Spleen (tissue), 11 donors: Measurements from ENCODE around the gene MAPK6. TPM values are rescaled to one million over a fixed set of nuclear protein-coding genes. Genes with fewer than 3 reads are reported as not detected.

Experiments
- DNase-seq: peaks from one replicate; pipeline ENCODE4 v3.0.0-alpha.2; 2020
- H3K27ac ChIP-seq, 8 donors: fragments of 200-600 bp; sonication (generic) in 7 of 8; 1 replicate in 4 of 8; 2 replicates in 4 of 8; pipeline versions ENCODE4 v1.5.0 to v1.8.0; 2016 to 2021; ENCODE audit warnings: inconsistent platforms in 4 of 8, mild to moderate bottlenecking in 4 of 8, moderate library complexity in 1 of 8
- H3K27me3 ChIP-seq, 7 donors: fragments of 200-600 bp; sonication (generic) in 6 of 7; replicated peaks in 1 of 7; 1 replicate in 4 of 7; 2 replicates in 3 of 7; pipeline versions ENCODE4 v1.5.0 to v1.8.0; 2016 to 2021; ENCODE audit warnings: inconsistent platforms in 3 of 7, mild to moderate bottlenecking in 1 of 7
- H3K36me3 ChIP-seq, 6 donors: fragments of 200-600 bp; sonication (generic) in 5 of 6; 1 replicate in 4 of 6; 2 replicates in 2 of 6; pipeline versions ENCODE4 v1.5.0 to v1.8.0; 2016 to 2021; ENCODE audit warnings: inconsistent platforms in 2 of 6
- H3K4me1 ChIP-seq, 6 donors: fragments of 200-600 bp; sonication (generic) in 5 of 6; 1 replicate in 3 of 6; 2 replicates in 3 of 6; pipeline versions ENCODE4 v1.5.0 to v1.8.0; 2016 to 2021; ENCODE audit warnings: inconsistent platforms in 3 of 6
- H3K4me3 ChIP-seq, 8 donors: fragments of 200-600 bp; sonication (generic) in 7 of 8; 1 replicate in 4 of 8; 2 replicates in 4 of 8; pipeline versions ENCODE4 v1.5.0 to v1.8.0; 2016 to 2021; ENCODE audit warnings: inconsistent platforms in 4 of 8, mild to moderate bottlenecking in 4 of 8, moderate library complexity in 2 of 8
- H3K9me3 ChIP-seq, 8 donors: fragments of 200-600 bp; sonication (generic) in 7 of 8; 1 replicate in 4 of 8; 2 replicates in 4 of 8; pipeline versions ENCODE4 v1.5.0 to v1.8.0; 2016 to 2021; ENCODE audit warnings: inconsistent platforms in 4 of 8
- CTCF ChIP-seq, 11 experiments: fragments of 200-600 bp in 7 of 11; fragments of 450-650 bp in 4 of 11; sonication (generic) in 4 of 11; IDR thresholded peaks in 8 of 11; conservative IDR thresholded peaks in 3 of 11; 1 replicate in 7 of 11; 2 replicates in 4 of 11; pipeline versions ENCODE4 v1.4.0 to v1.8.0; 2016 to 2021; ENCODE audit warnings: antibody characterized with exemption in 11 of 11, inconsistent platforms in 4 of 11, mild to moderate bottlenecking in 1 of 11
- POLR2A ChIP-seq, 3 donors: fragments of 450-650 bp; IDR thresholded peaks; one replicate each; pipeline ENCODE4 v1.5.1; 2017; ENCODE audit warnings: antibody characterized with exemption in 3 of 3, mild to moderate bottlenecking in 1 of 3
- POLR2AphosphoS5 ChIP-seq, 3 donors: sonication (generic); formaldehyde crosslinking; IDR thresholded peaks; one replicate each; pipeline ENCODE4 v1.5.1; 2017; ENCODE audit warnings: antibody characterized with exemption in 3 of 3
- WGBS, 5 donors: extraction: QIAGEN DNeasy Blood & Tissue Kit in 3 of 5; methylation state at CpG; one replicate each; pipeline versions ENCODE4 v1.1.5 to v1.1.7; 2013 to 2018; 5-methylcytosine and 5-hydroxymethylcytosine counted together
- intact Hi-C: fragments of 100-400 bp; cut with DNase I; formaldehyde crosslinking; loops from one replicate; pipeline ENCODE4 v1.15.0; 2023; ENCODE audit warnings: low total_unique reads
- polyA plus RNA-seq, 3 donors: library from polyadenylated mRNA; stranded (reverse); fragments of 200-250 nt; gene quantifications; one replicate each; pipeline ENCODE4 v1.2.1, GENCODE V29; 2013
- total RNA-seq, 7 donors: library from RNA; depleted of rRNA in 3 of 7; stranded (reverse); fragments of >200 nt in 3 of 7; fragmentation: NEBNext Ultra II Directional in 4 of 7; extraction: Animal tissue kit (Norgen Biotek cat#: 25700) in 4 of 7; gene quantifications; one replicate each; pipeline versions ENCODE4 v1.1.0 to v1.2.1, GENCODE V29; 2016 to 2021
- donor health status: healthy with polysubstance abuse.
- donor health status: DM: no; HTN: no; CAD: no; lungs with moderate emphysema.
- donor health status: DM: no; HTN: no; CAD: no.
- donor health status: Bipolar disorder and iron deficiency.
- donor health status: healthy.
- donor health status: DM: no; HTN: no; CAD: no.
- donor health status: DM: yes; HTN: yes; CAD: no.

MAPK6 gene
- total and polyA plus RNA-seq, 10 donors = 3.9 to 28.3 (median 20.7) TPM

- Histone ChIP-seq H3K9me3 (no peaks in the 10 kb centered on the region), H3K4me3 (no peak overlapping the region), H3K27me3 (no peaks in the 10 kb centered on the region), H3K4me1 (peaks cover 0 to 33% (median 16%) of the 10 kb centered on the region in 6 donors), H3K36me3 (no peaks in the 10 kb centered on the region), H3K27ac (no peak overlapping the region)
- no peak for DNase-seq
- TF ChIP-seq CTCF (IDR thresholded peaks at IDR 0.05 in 8 of 11, conservative IDR thresholded peaks at IDR 0.05 in 3 of 11) (no peak), POLR2A (IDR thresholded peaks at IDR 0.05) (no peak), POLR2AphosphoS5 (IDR thresholded peaks at IDR 0.05) (no peak)
- intact Hi-C loops = no loop called here
These were observed 78.2 kb downstream of the MAPK6 start for GRCh38 chr15:52097180-52097579.

- H3K27ac ChIP-seq = no peak overlapping the region
- no peak overlapping the region for H3K4me3 ChIP-seq
- no peaks in the 10 kb centered on the region for H3K27me3 ChIP-seq
- no peaks in the 10 kb centered on the region for H3K36me3 ChIP-seq
- TF ChIP-seq POLR2AphosphoS5 (IDR thresholded peaks at IDR 0.05) (no peak), POLR2A (IDR thresholded peaks at IDR 0.05) (no peak), CTCF (IDR thresholded peaks at IDR 0.05 in 8 of 11, conservative IDR thresholded peaks at IDR 0.05 in 3 of 11) (no peak)
- 59 to 83% (median 76%) methylated on average over 2 of the region's 2 CpGs for WGBS, 5 donors
- intact Hi-C loops = no loop called here
- no peaks in the 10 kb centered on the region for H3K9me3 ChIP-seq
- peaks cover 0 to 36% (median 10%) of the 10 kb centered on the region in 6 donors for H3K4me1 ChIP-seq
- DNase-seq = no peak
These were observed 79.3 kb downstream of the MAPK6 start for GRCh38 chr15:52098323-52098722.

GRCh38 chr15:52099651-52100272, 80.7 kb downstream of the MAPK6 start:
- Histone ChIP-seq H3K4me1 (peaks cover 0 to 37% (median 5%) of the 10 kb centered on the region in 6 donors), H3K36me3 (no peaks in the 10 kb centered on the region), H3K9me3 (no peaks in the 10 kb centered on the region), H3K27ac (no peak overlapping the region), H3K27me3 (no peaks in the 10 kb centered on the region), H3K4me3 (no peak overlapping the region)
- WGBS, 5 donors = 96 to 98% (median 96%) methylated on average over 15 of the region's 15 CpGs
- DNase-seq = no peak
- TF ChIP-seq CTCF (IDR thresholded peaks at IDR 0.05 in 8 of 11, conservative IDR thresholded peaks at IDR 0.05 in 3 of 11) (no peak), POLR2AphosphoS5 (IDR thresholded peaks at IDR 0.05) (no peak), POLR2A (IDR thresholded peaks at IDR 0.05) (no peak)
- intact Hi-C loops = no loop called here

GRCh38 chr15:52100807-52101442, 81.9 kb downstream of the MAPK6 start:
- Histone ChIP-seq H3K4me3 (no peak overlapping the region), H3K4me1 (peaks cover 0 to 38% (median 5%) of the 10 kb centered on the region in 6 donors), H3K9me3 (no peaks in the 10 kb centered on the region), H3K27me3 (no peaks in the 10 kb centered on the region), H3K36me3 (no peaks in the 10 kb centered on the region), H3K27ac (no peak overlapping the region)
- intact Hi-C loops = no loop called here
- 64 to 76% (median 73%) methylated on average over 6 of the region's 6 CpGs for WGBS, 5 donors
- DNase-seq = peak; percentile 82
- TF ChIP-seq POLR2AphosphoS5 (IDR thresholded peaks at IDR 0.05) = peak in 1 of 3 donors; percentile 55
- no peak for TF ChIP-seq CTCF (IDR thresholded peaks at IDR 0.05 in 8 of 11, conservative IDR thresholded peaks at IDR 0.05 in 3 of 11)
